ENCODE measurements around the gene CAPN10.

DNA sequence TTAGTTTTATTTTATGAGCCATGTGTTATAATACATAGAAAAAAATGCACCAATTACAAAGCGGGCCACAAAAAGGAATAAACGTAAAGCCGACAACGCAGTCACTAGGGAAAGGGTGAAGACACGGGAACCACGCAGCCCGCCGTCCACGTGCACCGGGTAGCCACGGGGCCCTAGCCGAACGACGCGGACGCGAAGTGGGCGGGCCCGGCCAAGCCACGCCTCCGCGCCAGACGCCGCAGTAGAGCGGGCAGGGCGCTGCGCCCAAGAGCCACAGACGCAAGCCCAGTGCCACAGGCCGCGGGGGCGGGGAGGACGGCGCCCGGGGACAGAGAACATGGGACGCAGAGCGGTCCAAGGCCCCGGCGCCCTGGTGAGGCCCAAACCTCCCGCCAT is 26.5 kb upstream of the CAPN10 start, which contains the start of gene DUSP28:
- TF ChIP-seq, protein P1, sequence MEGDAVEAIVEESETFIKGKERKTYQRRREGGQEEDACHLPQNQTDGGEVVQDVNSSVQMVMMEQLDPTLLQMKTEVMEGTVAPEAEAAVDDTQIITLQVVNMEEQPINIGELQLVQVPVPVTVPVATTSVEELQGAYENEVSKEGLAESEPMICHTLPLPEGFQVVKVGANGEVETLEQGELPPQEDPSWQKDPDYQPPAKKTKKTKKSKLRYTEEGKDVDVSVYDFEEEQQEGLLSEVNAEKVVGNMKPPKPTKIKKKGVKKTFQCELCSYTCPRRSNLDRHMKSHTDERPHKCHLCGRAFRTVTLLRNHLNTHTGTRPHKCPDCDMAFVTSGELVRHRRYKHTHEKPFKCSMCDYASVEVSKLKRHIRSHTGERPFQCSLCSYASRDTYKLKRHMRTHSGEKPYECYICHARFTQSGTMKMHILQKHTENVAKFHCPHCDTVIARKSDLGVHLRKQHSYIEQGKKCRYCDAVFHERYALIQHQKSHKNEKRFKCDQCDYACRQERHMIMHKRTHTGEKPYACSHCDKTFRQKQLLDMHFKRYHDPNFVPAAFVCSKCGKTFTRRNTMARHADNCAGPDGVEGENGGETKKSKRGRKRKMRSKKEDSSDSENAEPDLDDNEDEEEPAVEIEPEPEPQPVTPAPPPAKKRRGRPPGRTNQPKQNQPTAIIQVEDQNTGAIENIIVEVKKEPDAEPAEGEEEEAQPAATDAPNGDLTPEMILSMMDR (conservative IDR thresholded peaks at IDR 0.05 in 1 of 2, IDR thresholded peaks at IDR 0.05 in 1 of 2; ENCODE audit: extremely low read depth in 1 of 2, insufficient read depth in 1 of 2, low read depth in 1 of 2, low read length in 2 of 2): no peak
- TF ChIP-seq EZH2 (IDR thresholded peaks at IDR 0.05; ENCODE audit: borderline replicate concordance, low read length): no peak
